GM18508 (cell line): ENCODE measurements around the gene RABAC1.

ENCODE experiments used
- ATAC-seq: cut with Tn5 transposase; IDR thresholded peaks from one replicate; pipeline ENCODE4 v1.9.1; 2021; ENCODE audit warnings: moderate number of reproducible peaks; ENCODE audit not compliant: insufficient read depth, unreplicated experiment

RABAC1 gene

DNA sequence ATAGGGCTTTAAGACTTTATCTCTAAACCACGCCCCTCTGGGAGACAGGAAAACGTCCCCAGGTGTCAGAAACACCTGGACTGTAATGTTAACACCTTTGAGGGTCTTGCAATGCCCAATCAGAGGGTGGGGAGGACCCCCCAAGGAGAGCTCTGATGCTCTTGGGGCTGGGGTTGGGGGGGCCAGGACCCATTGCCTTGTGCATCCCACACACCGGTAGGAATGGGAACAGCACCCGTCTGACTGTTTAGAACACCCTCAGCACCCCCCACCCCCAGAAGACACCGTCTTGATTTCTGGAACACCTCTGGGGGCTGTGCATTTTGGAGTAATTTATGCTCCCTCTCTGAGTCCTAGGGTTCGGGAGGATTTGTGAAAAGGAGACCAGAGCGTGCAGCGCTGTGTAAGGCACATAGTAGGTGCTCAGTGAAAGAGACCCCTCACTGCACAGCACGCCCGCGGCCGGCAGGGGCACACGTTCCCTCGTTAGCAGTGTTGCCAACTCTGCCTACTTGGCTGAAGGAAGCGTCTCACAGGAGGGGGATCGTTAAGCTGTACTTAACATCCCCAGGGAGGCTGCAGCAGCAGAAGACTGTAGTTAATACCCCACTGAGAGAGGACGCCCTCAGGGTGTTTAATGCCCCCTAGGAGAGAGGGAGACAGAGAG is 28.1 kb downstream of the RABAC1 start:
- no peak for ATAC-seq

DNA sequence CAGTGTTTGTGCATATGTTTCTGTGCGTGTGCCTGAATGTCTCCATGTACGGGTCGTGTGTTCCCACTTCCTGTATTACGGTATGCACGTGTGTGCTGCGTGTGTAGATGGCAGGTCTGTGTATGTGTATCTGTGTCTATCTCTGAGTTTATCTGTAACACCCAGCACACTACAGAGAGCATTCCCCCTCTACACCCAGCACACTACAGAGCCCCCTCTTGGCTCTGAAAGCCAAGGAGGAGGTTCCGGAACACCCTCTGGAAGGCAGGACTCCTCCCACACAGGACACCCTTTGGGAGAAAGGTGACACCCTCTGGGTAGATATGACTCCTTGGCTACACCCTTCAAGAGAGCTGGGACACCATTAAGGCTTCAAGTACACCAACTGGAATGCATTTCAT is 28.8 kb downstream of the RABAC1 start:
- no peak for ATAC-seq

DNA sequence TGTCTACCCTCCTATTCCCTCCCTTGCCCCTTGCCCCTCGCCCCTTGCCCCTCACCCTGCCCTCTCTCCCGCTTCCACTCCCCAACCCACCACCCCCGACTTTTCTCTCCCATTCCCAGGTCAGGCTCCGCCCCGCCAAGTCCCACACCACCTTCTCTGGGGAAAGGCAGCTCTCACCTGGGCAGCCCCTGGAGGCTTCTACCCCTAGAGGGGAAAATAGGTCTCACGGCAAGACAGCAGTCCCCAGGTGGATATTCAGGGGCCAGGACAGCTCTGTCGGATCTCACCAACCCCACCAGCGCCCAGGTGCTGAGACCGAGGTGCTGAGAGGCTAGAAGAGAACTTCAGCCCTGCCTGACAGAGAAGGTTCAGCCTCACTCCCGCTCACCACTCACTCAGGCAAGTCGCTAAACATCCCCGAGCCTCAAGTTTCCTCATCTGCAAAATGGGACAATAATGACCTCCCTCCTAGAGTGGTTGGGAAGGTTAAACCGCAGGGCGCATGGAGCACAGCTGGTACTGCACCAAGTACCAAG is 29.5 kb downstream of the RABAC1 start:
- no peak for ATAC-seq

DNA sequence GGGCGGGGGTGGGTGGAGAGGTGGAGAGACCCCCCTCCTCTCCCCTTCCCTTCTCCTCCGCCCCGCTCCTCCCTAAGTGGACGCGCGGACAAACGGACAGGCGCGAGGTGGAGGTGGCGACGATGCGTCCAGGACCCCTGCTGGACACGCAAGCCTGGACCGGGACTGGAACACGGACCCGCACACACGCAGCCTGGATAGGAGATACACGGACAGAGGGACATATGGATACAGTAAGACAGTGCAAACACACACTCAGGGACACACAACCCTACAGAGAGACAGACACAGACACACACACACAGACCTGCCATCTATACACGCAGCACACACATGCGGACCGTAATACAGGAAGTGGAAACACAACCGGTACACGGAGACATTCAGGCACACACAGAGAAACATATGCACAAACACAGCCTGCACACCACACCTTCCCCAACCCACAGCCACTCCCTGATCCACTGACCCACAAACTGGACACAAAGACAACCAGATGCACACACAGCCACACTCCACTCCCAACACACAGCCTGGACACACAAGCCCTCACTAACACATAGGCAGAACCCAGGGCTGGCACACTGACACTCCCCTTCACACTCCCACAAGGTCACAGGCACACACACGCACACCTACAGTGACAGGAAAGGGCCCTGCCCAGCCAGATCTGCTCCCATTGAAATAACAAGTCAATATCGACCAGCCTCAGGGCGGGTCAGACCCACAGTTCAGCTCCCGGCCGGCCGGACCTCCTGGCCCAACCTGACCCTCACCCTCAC is 30.2 kb downstream of the RABAC1 start:
- no peak for ATAC-seq

DNA sequence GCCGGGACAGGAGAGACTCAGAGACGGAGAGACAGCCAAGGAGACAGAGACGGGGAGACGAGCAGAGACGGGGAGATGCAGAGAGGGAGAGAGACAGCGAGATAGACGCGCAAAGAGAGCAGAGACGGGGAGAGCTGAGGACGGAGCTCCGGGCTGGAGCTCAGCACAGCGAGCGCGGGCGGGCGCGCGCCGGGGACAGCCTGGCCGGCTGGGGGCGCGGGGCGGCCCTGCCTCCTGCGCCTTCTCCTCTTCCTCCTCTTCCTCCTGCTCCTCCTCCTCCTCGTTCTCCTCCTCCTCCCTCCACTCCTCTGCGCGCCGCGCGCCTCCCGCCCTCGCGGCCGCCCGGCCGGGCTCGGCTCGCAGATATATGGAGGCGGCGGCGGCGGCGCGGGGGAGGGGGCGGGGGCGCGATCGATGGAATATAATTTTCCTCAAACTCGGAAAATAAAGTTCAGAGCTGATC is 30.9 kb downstream of the RABAC1 start, which contains the start of gene ERFL:
ERFL (minus strand) TSS at position 229 of the 463 bp plus-strand sequence. CDS start 15,530 bp downstream, outside the sequence.
- no peak for ATAC-seq

DNA sequence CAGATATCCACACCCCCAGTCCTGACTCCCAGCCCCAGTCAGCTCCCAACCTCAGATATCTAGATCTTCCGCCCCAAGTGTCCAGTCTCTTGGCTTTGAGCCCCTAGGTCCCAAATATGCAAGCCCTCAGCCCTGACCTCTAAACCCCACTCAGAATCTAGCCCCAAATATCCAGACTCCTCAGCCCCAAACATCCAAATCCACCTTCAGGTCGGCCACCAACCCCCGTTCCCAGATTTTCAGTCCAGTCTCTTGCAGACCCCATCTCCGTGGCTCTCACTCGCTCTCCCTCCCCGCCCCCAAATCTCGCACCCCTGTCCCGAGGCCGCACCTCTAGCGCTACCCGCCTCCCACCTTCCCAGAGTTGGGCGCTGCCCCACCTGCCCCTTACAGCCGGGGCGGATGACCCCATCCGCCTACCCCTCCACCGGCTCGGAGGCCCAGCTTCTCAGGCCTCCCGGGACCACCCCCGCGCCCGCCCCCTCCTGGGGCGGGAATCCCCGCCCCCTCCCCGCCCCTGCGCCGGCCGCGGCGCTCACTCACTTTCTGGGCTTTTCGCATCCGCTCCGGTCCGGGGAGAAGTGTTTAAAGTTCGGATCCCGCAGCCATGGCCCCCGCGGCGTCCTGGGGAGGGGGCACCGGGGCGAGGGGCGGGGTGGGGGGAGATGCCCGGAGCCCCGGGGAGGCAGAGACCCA is 31.5 kb downstream of the RABAC1 start:
- no peak for ATAC-seq

DNA sequence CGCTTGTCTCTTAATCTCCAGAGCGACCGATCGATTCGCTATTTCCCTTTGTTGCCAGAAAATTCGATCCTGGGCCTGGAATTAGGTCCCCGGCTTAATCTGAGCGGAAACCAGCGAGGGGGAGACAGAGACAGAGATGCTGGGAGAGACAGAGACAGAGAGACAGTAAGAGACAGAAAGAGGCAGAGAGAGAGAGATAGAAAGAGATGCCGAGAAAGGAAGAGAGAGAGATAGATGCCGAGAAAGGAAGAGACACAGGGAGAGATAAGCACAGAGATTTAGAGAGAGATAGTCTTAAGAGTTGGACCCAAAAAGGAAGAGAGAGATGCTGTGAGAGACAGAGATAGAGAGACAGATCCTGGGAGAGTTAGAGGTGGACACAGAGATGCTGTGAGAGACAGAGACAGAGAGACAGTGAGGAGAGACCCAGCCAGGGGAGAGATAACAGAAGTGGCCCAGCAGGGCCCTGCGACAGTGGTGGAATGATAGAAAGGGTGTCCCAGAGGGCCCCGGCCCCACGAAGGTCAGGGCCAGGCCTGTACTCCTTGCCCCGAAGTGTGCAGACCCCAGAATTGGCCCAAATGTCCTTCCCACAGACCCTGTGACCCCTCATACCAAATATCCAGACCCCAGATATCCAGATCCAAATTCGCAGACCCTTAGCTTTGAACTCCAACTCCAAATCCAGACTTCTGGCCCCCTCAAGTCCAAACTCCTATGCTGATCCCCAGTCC is 32.2 kb downstream of the RABAC1 start:
- no peak for ATAC-seq

DNA sequence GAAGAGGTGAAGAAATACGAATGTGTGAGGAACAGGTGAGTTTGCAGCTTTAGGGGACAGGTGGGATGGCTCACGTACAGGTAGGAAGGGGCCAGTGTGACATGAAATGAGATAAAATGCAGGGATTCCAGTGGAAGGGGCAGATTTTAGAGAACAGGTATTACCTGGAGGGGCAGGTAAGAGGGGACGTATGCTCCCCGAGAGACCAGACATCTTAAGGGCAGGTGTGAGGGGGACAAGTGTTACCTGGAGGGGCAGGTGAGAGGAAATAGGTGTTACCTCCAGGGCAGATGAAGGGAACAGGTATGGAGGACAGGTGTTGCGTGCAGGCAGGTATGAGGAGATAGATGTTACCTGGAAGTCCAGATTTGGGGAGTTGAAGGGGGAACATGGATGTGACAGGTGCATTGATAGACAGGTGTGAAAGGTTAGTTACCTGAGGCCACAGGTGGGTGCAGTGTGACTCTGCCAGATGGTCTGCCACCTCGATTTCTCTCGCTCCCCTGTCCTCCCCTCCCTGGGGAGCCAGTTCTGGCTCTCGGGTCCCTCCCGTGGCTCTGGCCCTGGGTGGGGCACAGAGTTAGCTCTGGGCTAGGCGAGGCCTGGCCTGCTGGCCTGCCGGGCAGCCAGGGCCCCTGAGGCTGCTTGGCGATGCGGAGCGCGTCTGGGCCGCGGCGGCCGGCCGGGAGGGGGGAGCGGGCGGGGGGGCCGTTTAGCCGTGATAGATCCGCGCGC is 32.9 kb downstream of the RABAC1 start:
- ATAC-seq = no peak

DNA sequence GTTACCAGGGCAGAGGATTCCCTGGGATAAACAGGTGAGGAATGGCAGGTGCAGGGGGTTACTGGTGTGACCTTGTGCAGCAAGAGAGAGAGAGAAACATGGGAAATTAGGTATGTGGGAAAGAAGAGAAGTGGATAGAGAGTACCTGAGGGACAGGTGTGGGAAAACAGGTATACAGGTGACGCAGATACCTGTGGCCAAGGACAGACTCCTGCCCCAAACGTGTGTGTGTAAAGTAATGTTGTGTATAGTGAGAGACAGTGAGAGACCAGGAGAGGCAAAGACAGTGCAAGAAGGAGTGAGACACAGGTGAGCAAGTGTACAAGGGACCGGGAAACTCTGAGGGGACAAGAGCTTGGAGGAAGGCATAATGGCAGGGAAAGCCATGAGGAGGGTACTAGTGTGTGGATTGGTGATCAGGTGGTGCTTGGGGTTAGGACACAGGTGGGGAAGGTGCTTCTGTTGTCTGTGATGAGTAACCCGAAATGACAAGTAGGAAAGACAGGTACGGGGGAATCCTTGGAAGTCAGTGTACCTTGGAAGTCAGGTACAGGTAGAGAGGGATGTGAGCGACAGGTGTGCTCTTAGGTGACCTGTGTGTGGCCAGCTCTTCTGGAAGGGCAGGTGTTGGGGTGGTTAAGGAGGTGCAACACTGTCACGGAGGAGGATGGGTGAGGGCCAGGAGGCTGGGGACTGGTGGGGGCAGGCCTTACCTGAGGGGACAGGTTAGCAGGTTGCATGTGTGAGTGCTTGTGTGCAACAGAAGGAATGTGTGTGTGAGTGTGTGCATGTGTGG is 33.7 kb downstream of the RABAC1 start:
- no peak for ATAC-seq

DNA sequence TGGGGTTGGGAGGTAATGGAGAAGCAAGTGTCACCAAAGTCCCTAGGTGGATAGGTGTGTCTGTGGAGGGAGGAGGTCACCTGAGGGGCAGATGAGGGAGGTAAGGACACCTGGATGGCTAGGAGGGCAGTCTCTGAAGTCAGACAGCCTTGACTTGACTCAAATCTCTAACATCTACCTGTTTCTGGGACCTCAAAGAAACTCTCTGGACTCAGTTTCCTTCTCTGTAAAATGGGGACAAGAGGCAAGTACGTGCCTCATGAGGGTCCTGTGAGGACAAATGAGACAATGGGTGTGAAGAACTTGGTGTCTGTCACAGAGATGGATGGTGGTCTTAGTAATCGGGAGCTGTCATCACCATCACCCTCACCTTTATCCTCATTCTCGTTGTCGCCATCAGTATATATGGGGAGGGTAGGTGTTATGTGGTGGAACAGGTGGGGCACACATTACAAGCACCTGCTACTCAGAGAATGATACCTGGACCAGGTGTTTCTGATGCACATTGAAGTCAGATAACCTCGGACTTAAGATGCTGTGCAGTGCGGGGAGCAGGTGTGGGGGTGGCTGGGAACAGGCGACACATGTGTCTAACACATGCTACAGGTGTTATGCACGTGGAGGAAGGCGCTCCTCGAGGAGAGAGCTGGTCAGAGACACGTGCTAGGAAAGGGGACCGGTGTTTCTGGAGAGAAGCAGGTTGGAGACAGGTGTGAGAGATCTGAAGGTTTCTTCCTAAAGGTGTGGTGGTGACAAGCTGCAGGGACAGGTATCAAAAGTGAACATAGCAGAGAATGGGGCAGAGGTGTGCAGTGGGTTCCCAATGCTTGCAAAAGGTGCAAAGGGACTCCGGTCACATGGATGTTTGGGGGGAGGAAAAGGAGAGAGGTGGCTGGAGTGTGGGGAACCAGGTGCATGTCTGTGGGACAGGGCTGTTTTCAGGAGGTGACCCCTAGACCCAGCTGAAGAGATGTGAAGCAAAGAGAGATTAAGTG is 34.7 kb downstream of the RABAC1 start:
- no peak for ATAC-seq

DNA sequence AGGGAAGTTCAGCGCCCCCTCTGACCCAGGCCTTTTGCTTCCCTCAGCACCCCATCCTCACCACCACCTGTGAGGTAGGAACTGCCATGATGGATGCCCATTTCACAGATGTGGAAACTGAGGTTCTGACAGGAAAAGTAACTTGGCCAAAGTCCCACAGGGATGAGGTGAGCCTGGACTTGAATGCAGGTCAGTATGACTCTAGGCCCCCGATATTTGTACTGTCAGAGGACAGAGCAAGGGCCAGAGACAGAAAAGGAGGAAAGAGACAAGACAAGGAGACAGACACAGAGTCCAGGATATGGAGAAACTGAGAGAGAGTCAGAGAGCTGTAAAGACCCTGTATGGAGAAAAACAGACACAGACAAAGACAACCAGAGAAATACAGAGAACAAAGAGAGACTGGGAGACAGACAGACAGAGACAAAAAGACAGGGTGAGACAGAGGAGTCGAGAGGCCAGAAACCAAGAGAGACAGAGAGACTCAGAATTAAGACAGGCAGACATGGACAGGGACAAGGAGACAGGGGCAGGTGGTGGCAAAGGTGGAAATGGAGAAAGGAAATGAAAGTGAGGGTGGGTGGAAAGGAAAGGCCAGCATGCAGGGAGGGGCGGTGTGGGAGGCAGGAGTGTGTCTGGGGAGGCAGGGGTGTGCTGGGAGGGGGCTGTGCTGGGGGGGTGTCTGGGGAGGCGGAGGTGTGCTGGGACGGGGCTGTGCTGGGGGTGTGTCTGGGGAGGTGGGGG is 35.9 kb downstream of the RABAC1 start:
- no peak for ATAC-seq

DNA sequence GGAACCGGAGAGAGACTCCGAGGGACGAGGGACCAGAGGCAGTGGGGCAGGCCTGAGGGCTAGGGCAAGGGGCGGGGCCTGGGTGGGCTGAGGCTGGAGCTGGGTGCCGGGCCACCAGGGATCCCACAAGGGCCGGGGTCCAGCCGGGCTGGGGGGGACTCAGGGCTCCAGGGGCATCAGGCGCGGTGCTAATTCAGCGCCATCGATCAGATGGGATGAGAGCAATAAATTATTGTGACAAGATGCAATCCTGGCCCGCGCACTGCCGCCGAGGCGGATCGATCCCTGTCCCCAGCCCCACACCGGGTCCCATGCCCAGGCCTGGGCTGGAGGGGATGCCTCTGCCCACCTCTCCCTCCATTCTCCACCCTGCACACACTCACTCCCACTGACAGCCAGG is 36.5 kb downstream of the RABAC1 start:
- no peak for ATAC-seq

DNA sequence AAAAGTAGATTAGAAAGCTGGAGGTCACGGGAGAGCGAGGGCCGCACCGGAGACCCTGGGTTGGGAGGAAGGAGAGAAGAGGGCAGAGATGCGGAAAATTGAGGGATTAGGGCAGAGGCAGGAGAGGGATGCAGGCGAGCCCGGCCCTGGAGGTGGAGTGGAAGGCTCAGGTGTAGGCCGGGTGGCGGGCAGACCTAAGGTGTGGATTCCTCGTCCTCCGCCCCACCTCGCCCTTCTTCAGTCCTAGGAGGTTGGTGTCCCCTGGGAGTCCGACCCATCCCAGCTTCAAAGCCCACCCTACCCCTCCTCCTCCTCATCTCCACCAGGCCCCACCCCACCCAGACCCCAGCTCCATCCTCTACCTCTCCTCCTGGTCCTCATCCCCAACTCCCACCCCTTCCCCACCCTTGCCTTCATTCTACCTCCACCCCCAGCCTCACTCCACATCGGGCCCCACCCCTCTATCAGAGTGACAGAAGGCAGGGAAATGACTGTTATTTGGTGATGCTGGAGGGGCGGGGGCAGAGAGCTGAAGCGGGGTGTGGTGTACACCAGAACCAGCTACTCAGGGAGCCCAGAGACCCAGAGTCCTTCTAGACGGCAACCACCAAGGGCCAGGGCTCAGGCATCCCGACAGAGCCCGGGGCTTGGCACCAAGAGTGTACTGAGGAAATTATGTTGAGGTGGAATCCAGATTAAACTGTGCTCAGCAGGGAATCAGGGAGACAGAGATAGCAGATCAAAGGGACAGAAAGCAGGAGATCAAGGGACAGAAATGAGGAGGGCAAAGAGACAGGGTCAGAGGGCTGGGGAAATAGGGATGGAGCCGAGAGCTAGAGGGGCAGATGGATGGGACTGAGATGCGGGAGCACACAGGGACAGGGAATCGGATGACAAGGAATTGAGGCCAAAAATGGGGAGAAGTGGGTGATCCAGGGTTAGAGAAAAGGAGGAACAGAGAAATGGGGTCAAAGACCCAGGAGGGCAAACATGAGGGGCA is 37.2 kb downstream of the RABAC1 start:
- no peak for ATAC-seq

DNA sequence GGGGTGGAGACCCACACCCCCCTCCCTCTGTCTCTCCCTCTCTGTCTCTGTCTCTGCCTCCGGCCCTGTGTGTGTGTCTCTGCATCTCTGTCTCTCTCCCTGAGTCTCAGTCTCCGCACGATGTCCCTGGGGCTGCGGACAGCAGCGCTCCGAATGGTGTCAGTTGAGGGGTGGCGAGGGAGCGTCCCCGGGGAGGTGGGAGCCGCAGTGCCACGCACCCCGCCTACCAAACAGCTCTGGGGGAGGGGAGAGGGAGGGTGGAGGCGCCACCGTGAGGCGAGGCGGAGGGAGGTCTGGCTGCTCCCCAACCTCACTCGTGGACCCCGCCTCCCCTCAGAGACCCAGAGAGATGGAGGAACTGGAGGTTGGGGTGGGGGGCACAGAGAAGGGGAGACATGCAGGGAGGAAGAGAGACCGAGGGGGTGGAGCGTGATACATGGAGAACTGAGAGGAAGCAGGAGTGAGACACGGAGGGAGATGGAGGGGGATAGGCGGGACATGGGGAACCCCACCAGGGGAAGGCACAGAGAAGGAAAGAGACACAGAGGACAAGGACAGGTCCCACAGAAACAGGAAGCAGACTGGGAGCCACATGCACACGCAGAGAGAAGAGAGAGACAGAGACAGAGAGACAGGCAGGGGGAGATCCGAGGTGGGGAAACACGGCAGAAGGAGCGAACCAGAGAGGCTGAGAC is 38.1 kb downstream of the RABAC1 start:
- no peak for ATAC-seq
